ENCODE results near the gene CTNNBL1.

The CTNNBL1 gene

GRCh38 chr20:37744347-37744746 is 50.5 kb downstream of the CTNNBL1 start:
- no peak overlapping the region for H3K4me3 ChIP-seq (ENCODE audit: low read depth, low read length)
- no peak for TF ChIP-seq CTCF (IDR thresholded peaks at IDR 0.05; ENCODE audit: low read depth, low read length)

DNA sequence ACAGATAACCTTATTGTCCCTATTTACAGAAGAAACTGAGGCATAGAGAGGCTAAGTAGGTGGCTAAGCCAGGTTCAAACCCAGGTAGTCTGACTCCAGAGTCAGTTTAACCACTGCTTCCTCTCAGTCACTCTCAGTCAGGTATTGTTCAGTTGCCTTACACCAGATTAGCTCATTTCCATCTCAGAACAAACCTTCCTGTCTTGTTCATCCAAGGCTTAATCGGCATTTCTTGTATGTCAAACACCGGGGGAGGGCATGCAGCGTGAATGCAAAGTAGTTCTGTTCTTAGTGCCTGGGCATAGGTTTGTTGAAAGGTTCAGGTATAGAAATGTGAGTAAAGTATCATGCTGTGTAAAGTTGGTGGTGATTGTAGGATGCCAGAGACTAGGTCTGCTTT is 51.7 kb downstream of the CTNNBL1 start:
- no peak overlapping the region for H3K4me3 ChIP-seq (ENCODE audit: low read depth, low read length)
- TF ChIP-seq CTCF (IDR thresholded peaks at IDR 0.05; ENCODE audit: low read depth, low read length) = no peak

- H3K4me3 ChIP-seq (ENCODE audit: low read depth, low read length) = no peak overlapping the region
- no peak for TF ChIP-seq CTCF (IDR thresholded peaks at IDR 0.05; ENCODE audit: low read depth, low read length)
Observed at GRCh38 chr20:37748015-37748414, 54.2 kb downstream of the CTNNBL1 start.

DNA sequence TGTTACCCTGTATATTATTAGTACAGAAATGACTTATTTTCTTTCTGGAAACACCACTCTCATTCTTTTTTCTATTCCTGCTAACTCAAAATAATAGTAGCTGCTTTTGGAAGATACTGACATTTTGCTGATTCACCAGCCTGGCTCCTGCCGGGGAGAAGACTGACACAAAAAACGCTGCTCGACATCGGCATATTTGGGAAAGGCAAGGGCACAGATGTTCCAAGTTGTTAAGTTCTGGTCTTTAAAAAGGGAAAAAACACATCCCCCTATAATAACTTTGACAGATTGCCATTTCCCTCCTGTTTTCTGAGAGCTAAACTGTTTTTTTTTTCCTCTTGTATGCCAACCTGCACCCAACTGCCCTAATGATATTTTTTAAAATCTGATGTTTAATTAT is 55.4 kb downstream of the CTNNBL1 start:
- no peak overlapping the region for H3K4me3 ChIP-seq (ENCODE audit: low read depth, low read length)
- no peak for TF ChIP-seq CTCF (IDR thresholded peaks at IDR 0.05; ENCODE audit: low read depth, low read length)

GRCh38 chr20:37749620-37750403 is 56.0 kb downstream of the CTNNBL1 start:
- TF ChIP-seq CTCF (IDR thresholded peaks at IDR 0.05; ENCODE audit: low read depth, low read length) = no peak
- no peak overlapping the region for H3K4me3 ChIP-seq (ENCODE audit: low read depth, low read length)

- no peak for TF ChIP-seq CTCF (IDR thresholded peaks at IDR 0.05; ENCODE audit: low read depth, low read length)
- H3K4me3 ChIP-seq (ENCODE audit: low read depth, low read length) = no peak overlapping the region
Observed at GRCh38 chr20:37755665-37756064, 61.8 kb downstream of the CTNNBL1 start.

- no peak overlapping the region for H3K4me3 ChIP-seq (ENCODE audit: low read depth, low read length)
- no peak for TF ChIP-seq CTCF (IDR thresholded peaks at IDR 0.05; ENCODE audit: low read depth, low read length)
Observed at GRCh38 chr20:37756234-37756633, 62.4 kb downstream of the CTNNBL1 start.

All from WI38 (cell line).